Lung (tissue), 12 donors: ENCODE measurements around the gene KCNIP4. TPM values are rescaled to one million over a fixed set of nuclear protein-coding genes. Genes with fewer than 3 reads are reported as not detected.

Experiments
- ATAC-seq: fragments of 200-7000 bp; cut with Tn5 transposase; one replicate; pipeline ENCODE4 v1.9.1; 2020; ENCODE audit warnings: moderate number of reproducible peaks; ENCODE audit not compliant: insufficient read depth, low FRiP score
- DNase-seq, 3 donors: peaks; one replicate each; pipeline ENCODE4 v3.0.0-alpha.2; 2013 to 2017
- H3K27ac ChIP-seq, 2 donors: one replicate each; pipeline ENCODE4 v1.5.1; 2013; ENCODE audit warnings: mild to moderate bottlenecking in 2 of 2, moderate library complexity in 2 of 2, control low read depth in 1 of 2, inconsistent platforms in 1 of 2, low read depth in 1 of 2, low read length in 1 of 2
- H3K27me3 ChIP-seq, 3 donors: one replicate each; pipeline ENCODE4 v1.5.1; 2013; ENCODE audit warnings: low read length in 2 of 3; ENCODE audit not compliant: control insufficient read depth in 3 of 3, insufficient read depth in 3 of 3
- H3K36me3 ChIP-seq, 4 donors: one replicate each; pipeline ENCODE4 v1.5.1; 2013; ENCODE audit warnings: low read length in 4 of 4, mild to moderate bottlenecking in 1 of 4, moderate library complexity in 1 of 4; ENCODE audit not compliant: control insufficient read depth in 4 of 4, insufficient read depth in 4 of 4
- H3K4me1 ChIP-seq, 5 donors: one replicate each; pipeline ENCODE4 v1.5.1; 2013; ENCODE audit warnings: low read length in 5 of 5, mild to moderate bottlenecking in 2 of 5, moderate library complexity in 1 of 5; ENCODE audit not compliant: control insufficient read depth in 5 of 5, insufficient read depth in 5 of 5
- H3K4me3 ChIP-seq: one replicate; pipeline ENCODE4 v1.5.1; 2013; ENCODE audit warnings: mild to moderate bottlenecking, control low read depth, moderate library complexity
- H3K9ac ChIP-seq, 2 donors: one replicate each; pipeline ENCODE4 v1.5.1; 2013; ENCODE audit warnings: low read length in 2 of 2, control low read depth in 1 of 2; ENCODE audit not compliant: insufficient read depth in 1 of 2
- H3K9me3 ChIP-seq, 4 donors: one replicate each; pipeline ENCODE4 v1.5.1; 2013; ENCODE audit warnings: low read length in 3 of 4, mild to moderate bottlenecking in 1 of 4, moderate library complexity in 1 of 4; ENCODE audit not compliant: control insufficient read depth in 4 of 4, insufficient read depth in 3 of 4
- WGBS, 2 donors: extraction: QIAGEN DNeasy Blood & Tissue Kit; methylation state at CpG; one replicate each; pipeline ENCODE4 v1.1.7; 2013; 5-methylcytosine and 5-hydroxymethylcytosine counted together
- polyA plus RNA-seq, 2 donors: library from polyadenylated mRNA; stranded (reverse); fragments of 200-250 nt; gene quantifications; one replicate each; pipeline ENCODE4 v1.2.1, GENCODE V29; 2013
- total RNA-seq, 2 donors: library from RNA; depleted of rRNA in 1 of 2; stranded (reverse); fragments of >200 nt in 1 of 2; gene quantifications; one replicate each; pipeline ENCODE4 v1.2.1, GENCODE V29; 2014 to 2021
- TF ChIP-seq, protein P1 (sequence below): IDR thresholded peaks from 2 replicates; pipeline ENCODE4 v1.5.1; 2012; ENCODE audit warnings: mild to moderate bottlenecking; ENCODE audit errors: control extremely low read depth, extremely low read depth
- donor health status: control.
- donor health status: control.
- donor health status: Bipolar disorder and iron deficiency.
- donor health status: healthy.
- donor health status: DM: yes; HTN: yes; CAD: no.

KCNIP4 gene
- total and polyA plus RNA-seq, 4 donors, result 0.11 TPM; not detected in 3

DNA sequence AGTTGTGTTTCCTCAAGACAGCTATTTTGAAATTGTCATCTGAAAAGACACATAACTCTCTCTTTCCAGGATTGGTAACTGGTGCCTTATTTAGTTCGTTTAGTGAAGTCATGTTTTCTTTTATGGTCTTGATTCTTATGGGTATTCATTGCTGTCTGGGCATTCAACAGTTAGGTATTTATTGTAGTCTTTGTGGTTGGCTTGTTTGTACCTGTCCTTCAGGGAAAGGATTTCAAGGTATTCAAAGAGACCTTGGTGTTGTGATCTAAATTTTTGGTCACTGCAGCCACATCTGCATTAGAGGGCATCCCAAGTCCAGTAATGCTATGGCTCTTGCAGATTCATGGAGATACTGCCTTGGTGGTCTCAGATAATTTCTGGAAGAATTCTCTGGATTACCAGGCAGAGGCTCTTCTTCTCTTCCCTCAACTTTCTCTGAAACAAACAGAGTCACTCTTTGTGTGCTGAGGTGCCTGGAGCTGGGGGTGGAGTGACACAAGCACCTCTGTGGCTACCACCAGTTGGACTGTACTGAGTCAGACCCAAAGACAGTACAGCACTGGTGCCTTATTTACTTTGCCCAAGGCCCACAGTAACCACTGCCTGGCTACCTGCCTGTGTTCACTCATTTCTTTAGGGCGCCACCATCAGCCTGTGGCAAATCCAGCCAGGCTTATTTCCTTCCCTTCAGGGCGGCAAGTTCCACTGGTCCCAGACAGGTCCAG, 620.4 kb downstream of the KCNIP4 start:
- no peak overlapping the region for H3K4me3 ChIP-seq
- no peak overlapping the region for H3K9ac ChIP-seq
- peaks cover 0 to 4% (median 0%) of the 10 kb centered on the region in 4 donors for H3K9me3 ChIP-seq
- TF ChIP-seq, protein P1, sequence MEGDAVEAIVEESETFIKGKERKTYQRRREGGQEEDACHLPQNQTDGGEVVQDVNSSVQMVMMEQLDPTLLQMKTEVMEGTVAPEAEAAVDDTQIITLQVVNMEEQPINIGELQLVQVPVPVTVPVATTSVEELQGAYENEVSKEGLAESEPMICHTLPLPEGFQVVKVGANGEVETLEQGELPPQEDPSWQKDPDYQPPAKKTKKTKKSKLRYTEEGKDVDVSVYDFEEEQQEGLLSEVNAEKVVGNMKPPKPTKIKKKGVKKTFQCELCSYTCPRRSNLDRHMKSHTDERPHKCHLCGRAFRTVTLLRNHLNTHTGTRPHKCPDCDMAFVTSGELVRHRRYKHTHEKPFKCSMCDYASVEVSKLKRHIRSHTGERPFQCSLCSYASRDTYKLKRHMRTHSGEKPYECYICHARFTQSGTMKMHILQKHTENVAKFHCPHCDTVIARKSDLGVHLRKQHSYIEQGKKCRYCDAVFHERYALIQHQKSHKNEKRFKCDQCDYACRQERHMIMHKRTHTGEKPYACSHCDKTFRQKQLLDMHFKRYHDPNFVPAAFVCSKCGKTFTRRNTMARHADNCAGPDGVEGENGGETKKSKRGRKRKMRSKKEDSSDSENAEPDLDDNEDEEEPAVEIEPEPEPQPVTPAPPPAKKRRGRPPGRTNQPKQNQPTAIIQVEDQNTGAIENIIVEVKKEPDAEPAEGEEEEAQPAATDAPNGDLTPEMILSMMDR, result no peak
- DNase-seq (no peak), ATAC-seq (no peak)
- 87 to 91% methylated on average over 3 of the region's 3 CpGs for WGBS, 2 donors
- H3K4me1 ChIP-seq, result no peaks in the 10 kb centered on the region
- H3K27me3 ChIP-seq, result peaks cover 0 to 5% (median 0%) of the 10 kb centered on the region in 3 donors
- H3K27ac ChIP-seq, result no peak overlapping the region
- H3K36me3 ChIP-seq, result no peaks in the 10 kb centered on the region

DNA sequence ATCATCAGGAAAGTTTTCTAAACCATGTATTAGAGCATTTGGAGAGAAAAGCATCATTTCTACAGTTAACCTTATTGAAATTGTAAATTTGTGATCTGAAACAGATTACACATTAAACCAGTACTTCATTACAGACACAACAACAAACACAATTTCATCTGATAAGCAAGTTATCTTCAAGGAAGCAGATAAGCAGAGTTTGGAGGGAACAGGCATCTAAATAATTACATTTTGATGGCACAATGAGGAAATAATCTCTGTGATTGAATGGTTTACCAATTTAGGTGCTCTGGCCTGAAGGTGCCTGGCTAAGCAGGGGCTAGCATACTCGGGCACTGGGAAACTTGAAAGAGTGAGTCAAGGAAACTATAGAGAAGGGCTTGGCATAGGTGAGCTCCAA, 628.5 kb downstream of the KCNIP4 start:
- no peak for ATAC-seq
- Histone ChIP-seq H3K9ac (no peak overlapping the region), H3K36me3 (no peaks in the 10 kb centered on the region), H3K27me3 (peaks cover 0 to 10% (median 0%) of the 10 kb centered on the region in 3 donors), H3K4me3 (no peak overlapping the region), H3K9me3 (peaks cover 0 to 4% (median 0%) of the 10 kb centered on the region in 4 donors), H3K27ac (no peak overlapping the region), H3K4me1 (no peaks in the 10 kb centered on the region)
- TF ChIP-seq, protein P1, result no peak
- no peak for DNase-seq
- WGBS, 2 donors, result 77 to 89% methylated on average over 1 of the region's 1 CpG

DNA sequence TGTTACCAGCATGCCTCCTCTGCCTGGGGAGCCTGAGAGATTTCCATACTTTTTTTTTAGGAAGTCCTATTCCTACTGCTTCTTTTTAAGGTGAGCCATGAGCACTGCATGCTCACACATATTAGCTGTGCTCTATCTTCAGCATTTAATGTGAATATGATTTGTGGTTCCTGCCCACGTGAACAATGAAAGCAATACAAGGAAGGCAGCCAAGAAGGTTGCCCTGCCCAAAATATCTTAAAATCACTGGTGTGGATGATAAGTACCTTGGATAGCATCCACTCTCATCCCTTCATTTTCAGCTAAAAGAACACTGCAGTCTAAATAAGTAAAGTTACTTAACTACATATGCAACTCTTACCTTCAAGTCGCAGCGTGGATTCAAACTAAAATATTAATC, 640.9 kb downstream of the KCNIP4 start:
- Histone ChIP-seq H3K27ac (no peak overlapping the region), H3K27me3 (peaks cover 0 to 49% (median 20%) of the 10 kb centered on the region in 3 donors), H3K36me3 (no peaks in the 10 kb centered on the region), H3K9me3 (no peaks in the 10 kb centered on the region), H3K4me1 (no peaks in the 10 kb centered on the region), H3K4me3 (no peak overlapping the region), H3K9ac (no peak overlapping the region)
- DNase-seq (no peak), ATAC-seq (no peak)
- WGBS, 2 donors, result 64 to 73% methylated on average over 3 of the region's 3 CpGs
- TF ChIP-seq, protein P1, result no peak

DNA sequence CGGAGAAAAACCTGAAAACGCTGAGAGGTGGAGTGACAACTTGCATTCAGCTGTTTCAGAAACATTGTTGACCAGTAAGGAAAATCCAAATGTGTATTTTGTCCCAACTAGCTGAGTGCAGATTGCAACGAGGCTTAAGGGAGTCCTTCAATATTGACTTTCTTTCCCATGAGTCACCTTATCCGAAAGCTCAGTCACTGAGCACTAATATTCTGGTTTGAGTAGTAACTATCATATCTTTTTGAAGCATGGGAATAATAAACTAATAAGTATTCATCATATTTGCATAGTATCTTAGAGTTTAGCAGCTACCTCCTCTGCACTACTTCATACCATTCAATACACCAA, 644.1 kb downstream of the KCNIP4 start:
- no peaks in the 10 kb centered on the region for H3K4me1 ChIP-seq
- ATAC-seq (no peak), DNase-seq (no peak)
- H3K9ac ChIP-seq, result no peak overlapping the region
- no peak overlapping the region for H3K4me3 ChIP-seq
- no peaks in the 10 kb centered on the region for H3K9me3 ChIP-seq
- peaks cover 0 to 57% (median 24%) of the 10 kb centered on the region in 3 donors for H3K27me3 ChIP-seq
- TF ChIP-seq, protein P1, result no peak
- no peak overlapping the region for H3K27ac ChIP-seq
- WGBS, 2 donors, result 20 to 27% methylated on average over 4 of the region's 4 CpGs
- no peaks in the 10 kb centered on the region for H3K36me3 ChIP-seq
